ENCODE data around the gene GEMIN5.

GEMIN5 gene

GRCh38 chr5:154884424-154884823 is 53.6 kb downstream of the GEMIN5 start:
- DNase-seq (ENCODE audit: low spot score), result no peak
- no peak for FAIRE-seq

GRCh38 chr5:154881986-154882385 is 56.0 kb downstream of the GEMIN5 start:
- no peak for DNase-seq (ENCODE audit: low spot score)
- FAIRE-seq, result no peak

GRCh38 chr5:154878642-154879335 is 59.2 kb downstream of the GEMIN5 start:
- FAIRE-seq (no peak), DNase-seq (ENCODE audit: low spot score) (no peak)

GRCh38 chr5:154873791-154874331 is 64.2 kb downstream of the GEMIN5 start:
- FAIRE-seq (no peak), DNase-seq (ENCODE audit: low spot score) (no peak)

GRCh38 chr5:154871734-154872133 is 66.3 kb downstream of the GEMIN5 start:
- FAIRE-seq (no peak), DNase-seq (ENCODE audit: low spot score) (no peak)

- no peak for FAIRE-seq
- DNase-seq (ENCODE audit: low spot score), result no peak
These were observed 69.3 kb downstream of the GEMIN5 start for GRCh38 chr5:154868702-154869101.

GRCh38 chr5:154866841-154867240 is 71.2 kb downstream of the GEMIN5 start:
- DNase-seq (ENCODE audit: low spot score), result no peak
- FAIRE-seq, result no peak

- no peak for FAIRE-seq
- no peak for DNase-seq (ENCODE audit: low spot score)
These were observed 72.4 kb downstream of the GEMIN5 start for GRCh38 chr5:154865466-154866184.

- FAIRE-seq (no peak), DNase-seq (ENCODE audit: low spot score) (no peak)
These were observed 74.5 kb downstream of the GEMIN5 start for GRCh38 chr5:154863291-154864080.

- DNase-seq (ENCODE audit: low spot score) (no peak), FAIRE-seq (no peak)
These were observed 75.2 kb downstream of the GEMIN5 start for GRCh38 chr5:154862766-154863165.

GRCh38 chr5:154861946-154862345 is 76.1 kb downstream of the GEMIN5 start:
- FAIRE-seq (peak; percentile 67), DNase-seq (ENCODE audit: low spot score) (peak; percentile 51)

GRCh38 chr5:154860765-154861164 is 77.2 kb downstream of the GEMIN5 start:
- no peak for FAIRE-seq

GRCh38 chr5:154860123-154860522 is 77.9 kb downstream of the GEMIN5 start:
- FAIRE-seq, result no peak
- peak; percentile 59 for DNase-seq (ENCODE audit: low spot score)

More at GRCh38 chr5:154860765-154861164, 77.2 kb downstream of the GEMIN5 start:
- DNase-seq (ENCODE audit: low spot score), result no peak

- DNase-seq (ENCODE audit: low spot score), result no peak
- no peak for FAIRE-seq
These were observed 78.8 kb downstream of the GEMIN5 start for GRCh38 chr5:154858972-154859871.

GRCh38 chr5:154858297-154858971 is 79.6 kb downstream of the GEMIN5 start, which contains the start of gene CNOT8:
Gene CNOT8 (plus strand): TSS chr5:154858627. CDS start chr5:154863279, 4,652 bp downstream.
- FAIRE-seq, result peak; percentile 2
- peak; percentile 88 for DNase-seq (ENCODE audit: low spot score)

- no peak for FAIRE-seq
- DNase-seq (ENCODE audit: low spot score), result peak; percentile 82
These were observed 80.3 kb downstream of the GEMIN5 start for GRCh38 chr5:154857530-154858296.

- no peak for FAIRE-seq
- no peak for DNase-seq (ENCODE audit: low spot score)
These were observed 86.7 kb downstream of the GEMIN5 start for GRCh38 chr5:154851351-154851750.

GRCh38 chr5:154850255-154851062 is 87.6 kb downstream of the GEMIN5 start, which contains the start of gene FAXDC2:
Gene FAXDC2 (minus strand): TSS chr5:154850603. CDS start chr5:154838178, 12,425 bp downstream.
- FAIRE-seq (no peak), DNase-seq (ENCODE audit: low spot score) (no peak)

Data from RCC 7860 (cell line).